Rectal smooth muscle tissue (tissue), 1 donor: Measurements from ENCODE around the gene APOBEC3H.

Experiments
- H3K27ac ChIP-seq: one replicate; pipeline ENCODE4 v1.7.0; 2013; ENCODE audit warnings: low read depth, low read length, inconsistent platforms
- H3K27me3 ChIP-seq: one replicate; pipeline ENCODE4 v1.7.0; 2013; ENCODE audit warnings: low read length; ENCODE audit not compliant: control insufficient read depth, insufficient read depth
- H3K36me3 ChIP-seq: one replicate; pipeline ENCODE4 v1.7.0; 2013; ENCODE audit warnings: low read length; ENCODE audit not compliant: control insufficient read depth, insufficient read depth
- H3K4me1 ChIP-seq: one replicate; pipeline ENCODE4 v1.7.0; 2013; ENCODE audit warnings: low read length; ENCODE audit not compliant: control insufficient read depth, insufficient read depth
- H3K4me3 ChIP-seq: one replicate; pipeline ENCODE4 v1.7.0; 2013; ENCODE audit warnings: low read length
- H3K9ac ChIP-seq: one replicate; pipeline ENCODE4 v1.7.0; 2013; ENCODE audit warnings: low read length

APOBEC3H gene

GRCh38 chr22:39123751-39124581 is 26.9 kb downstream of the APOBEC3H start:
- Histone ChIP-seq H3K27ac (no peak overlapping the region), H3K36me3 (no peaks in the 10 kb centered on the region), H3K4me3 (no peak overlapping the region), H3K4me1 (no peaks in the 10 kb centered on the region), H3K27me3 (no peaks in the 10 kb centered on the region), H3K9ac (no peak overlapping the region)

DNA sequence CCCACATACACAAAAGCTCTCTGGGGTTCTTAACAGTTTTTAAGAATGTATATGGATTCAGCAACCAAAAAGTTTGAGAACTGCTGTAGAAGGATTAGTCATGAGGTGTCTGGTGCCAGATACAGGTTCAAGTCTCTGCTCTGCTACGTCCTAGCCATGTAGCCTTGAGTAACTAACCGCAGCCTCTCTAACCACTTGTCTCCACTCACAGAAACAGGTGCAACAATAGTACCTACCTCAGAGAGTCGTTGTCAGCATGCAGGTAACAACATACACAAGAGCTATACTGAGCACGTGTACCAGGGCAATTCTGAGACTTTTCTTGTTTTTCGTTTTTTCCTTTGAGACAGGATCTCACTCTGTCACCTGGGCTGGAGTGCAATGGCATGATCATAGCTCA is 28.6 kb downstream of the APOBEC3H start:
- Histone ChIP-seq H3K4me3 (no peak overlapping the region), H3K36me3 (peaks cover 5% of the 10 kb centered on the region), H3K4me1 (peaks cover 2% of the 10 kb centered on the region), H3K27me3 (no peaks in the 10 kb centered on the region), H3K27ac (no peak overlapping the region), H3K9ac (no peak overlapping the region)

DNA sequence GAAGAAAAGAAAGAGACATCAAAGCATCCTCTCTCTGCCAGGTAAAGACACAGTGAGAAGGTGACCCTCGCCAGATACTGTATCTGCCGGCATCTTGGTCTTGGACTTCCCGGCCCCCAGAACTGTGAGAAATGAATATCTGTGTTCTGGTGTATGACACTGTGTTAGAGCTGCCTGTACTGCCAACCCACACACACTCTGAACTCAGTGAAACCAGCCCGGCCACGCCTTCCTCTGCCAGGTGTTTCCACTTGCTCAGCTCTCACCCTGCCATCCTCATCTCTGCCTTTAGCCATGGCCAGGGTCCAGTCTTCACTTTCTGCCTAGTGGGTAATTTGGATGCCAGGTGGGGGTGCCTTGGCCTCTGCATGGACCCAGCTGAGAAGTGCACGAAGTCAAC is 31.5 kb downstream of the APOBEC3H start:
- H3K4me1 ChIP-seq = peaks cover 9% of the 10 kb centered on the region
- no peak overlapping the region for H3K27ac ChIP-seq

GRCh38 chr22:39129081-39129480 is 32.0 kb downstream of the APOBEC3H start:
- Histone ChIP-seq H3K9ac (no peak overlapping the region), H3K27ac (no peak overlapping the region), H3K27me3 (no peaks in the 10 kb centered on the region)

More for the DNA sequence above, 31.5 kb downstream of the APOBEC3H start:
- Histone ChIP-seq H3K9ac (no peak overlapping the region), H3K4me3 (no peak overlapping the region), H3K36me3 (peaks cover 12% of the 10 kb centered on the region), H3K27me3 (no peaks in the 10 kb centered on the region)

DNA sequence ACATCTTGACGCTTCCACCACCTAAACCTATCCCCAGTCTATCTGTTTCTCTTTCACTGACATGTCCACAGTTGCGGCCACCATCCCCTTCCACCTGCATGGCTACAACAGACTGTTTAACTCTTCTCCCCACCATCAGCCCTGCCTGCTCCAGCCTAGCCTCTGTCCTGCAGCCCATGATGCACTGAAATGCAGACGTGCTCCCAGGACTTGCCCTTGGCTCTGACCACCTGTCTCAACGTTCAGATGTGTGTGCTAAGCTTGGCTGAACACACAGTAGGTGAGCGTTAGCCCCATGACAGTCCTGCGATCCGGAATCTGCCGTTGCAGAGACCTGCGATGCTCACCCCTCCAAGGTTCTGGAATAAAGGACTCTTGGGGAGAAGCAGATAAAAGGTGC is 32.7 kb downstream of the APOBEC3H start:
- no peak overlapping the region for H3K9ac ChIP-seq
- H3K4me1 ChIP-seq = peaks cover 9% of the 10 kb centered on the region
- no peak overlapping the region for H3K27ac ChIP-seq
- peaks cover 12% of the 10 kb centered on the region for H3K36me3 ChIP-seq
- H3K4me3 ChIP-seq = no peak overlapping the region
- no peaks in the 10 kb centered on the region for H3K27me3 ChIP-seq

More at GRCh38 chr22:39129081-39129480, 32.0 kb downstream of the APOBEC3H start:
- Histone ChIP-seq H3K4me3 (no peak overlapping the region), H3K36me3 (peaks cover 12% of the 10 kb centered on the region), H3K4me1 (peaks cover 9% of the 10 kb centered on the region)

GRCh38 chr22:39130152-39130704 is 33.2 kb downstream of the APOBEC3H start:
- H3K27ac ChIP-seq = peak overlapping the region; percentile 46
- peaks cover 12% of the 10 kb centered on the region for H3K36me3 ChIP-seq
- H3K27me3 ChIP-seq = no peaks in the 10 kb centered on the region
- peaks cover 14% of the 10 kb centered on the region for H3K4me1 ChIP-seq
- no peak overlapping the region for H3K4me3 ChIP-seq
- H3K9ac ChIP-seq = no peak overlapping the region

DNA sequence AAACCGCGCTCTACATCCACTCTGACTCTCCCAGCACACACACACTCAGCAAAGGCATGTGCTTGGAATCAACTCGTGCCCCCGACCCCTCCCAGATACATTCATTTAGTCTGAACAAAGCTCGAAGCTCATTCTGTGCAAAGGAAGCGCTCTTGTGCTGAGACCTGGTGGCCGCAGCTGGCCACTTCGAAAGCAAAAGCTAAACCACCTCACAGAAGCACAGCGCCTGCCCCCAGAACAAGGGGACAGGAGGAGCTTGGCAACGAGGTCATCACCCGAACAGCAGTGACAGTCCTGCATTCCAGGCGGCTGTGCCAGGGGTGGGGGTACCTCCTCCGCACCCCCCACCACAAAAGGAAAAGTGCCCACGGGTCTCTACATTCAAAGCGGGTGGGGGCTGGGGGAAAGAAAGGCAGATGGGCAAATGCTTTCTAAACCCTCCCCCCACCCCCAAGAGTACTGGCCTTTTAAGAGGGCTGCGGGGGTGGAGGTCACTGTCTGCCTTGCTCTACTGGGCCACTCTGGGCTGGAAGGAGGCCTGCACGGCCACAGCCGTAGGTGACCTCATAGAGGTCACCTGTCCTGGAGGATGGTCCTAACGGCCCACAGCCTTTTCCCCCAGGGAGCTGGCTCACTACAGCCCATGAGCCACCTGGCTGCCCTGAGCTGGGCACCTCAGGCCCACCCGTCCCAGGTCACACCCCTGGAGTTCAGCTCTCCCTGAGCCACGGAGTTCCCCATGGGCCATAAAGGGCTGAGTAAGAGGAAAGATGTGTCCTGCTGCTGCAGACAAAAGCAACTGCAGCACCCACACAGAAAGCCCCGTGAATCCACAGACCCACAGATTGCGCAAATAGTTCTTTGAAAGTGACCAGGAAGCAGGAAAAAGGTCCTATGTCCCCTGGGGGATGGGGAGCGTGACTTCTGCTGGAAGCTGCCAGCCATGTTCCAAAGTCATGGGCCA is 34.1 kb downstream of the APOBEC3H start:
- H3K27ac ChIP-seq = peak overlapping the region; percentile 63

GRCh38 chr22:39132281-39132680 is 35.2 kb downstream of the APOBEC3H start:
- Histone ChIP-seq H3K27ac (no peak overlapping the region), H3K36me3 (peaks cover 12% of the 10 kb centered on the region), H3K4me3 (no peak overlapping the region)

More for the DNA sequence above, 34.1 kb downstream of the APOBEC3H start:
- peaks cover 15% of the 10 kb centered on the region for H3K4me1 ChIP-seq
- H3K27me3 ChIP-seq = no peaks in the 10 kb centered on the region
- H3K36me3 ChIP-seq = peaks cover 12% of the 10 kb centered on the region
- no peak overlapping the region for H3K9ac ChIP-seq
- peak overlapping the region; percentile 2 for H3K4me3 ChIP-seq

GRCh38 chr22:39132871-39133524 is 36.0 kb downstream of the APOBEC3H start:
- Histone ChIP-seq H3K36me3 (peaks cover 12% of the 10 kb centered on the region), H3K27me3 (no peaks in the 10 kb centered on the region), H3K4me3 (no peak overlapping the region), H3K27ac (no peak overlapping the region), H3K4me1 (peaks cover 15% of the 10 kb centered on the region), H3K9ac (no peak overlapping the region)

More at GRCh38 chr22:39132281-39132680, 35.2 kb downstream of the APOBEC3H start:
- no peak overlapping the region for H3K9ac ChIP-seq
- peaks cover 15% of the 10 kb centered on the region for H3K4me1 ChIP-seq
- H3K27me3 ChIP-seq = no peaks in the 10 kb centered on the region

GRCh38 chr22:39133871-39134270 is 36.8 kb downstream of the APOBEC3H start:
- H3K36me3 ChIP-seq = peaks cover 12% of the 10 kb centered on the region

DNA sequence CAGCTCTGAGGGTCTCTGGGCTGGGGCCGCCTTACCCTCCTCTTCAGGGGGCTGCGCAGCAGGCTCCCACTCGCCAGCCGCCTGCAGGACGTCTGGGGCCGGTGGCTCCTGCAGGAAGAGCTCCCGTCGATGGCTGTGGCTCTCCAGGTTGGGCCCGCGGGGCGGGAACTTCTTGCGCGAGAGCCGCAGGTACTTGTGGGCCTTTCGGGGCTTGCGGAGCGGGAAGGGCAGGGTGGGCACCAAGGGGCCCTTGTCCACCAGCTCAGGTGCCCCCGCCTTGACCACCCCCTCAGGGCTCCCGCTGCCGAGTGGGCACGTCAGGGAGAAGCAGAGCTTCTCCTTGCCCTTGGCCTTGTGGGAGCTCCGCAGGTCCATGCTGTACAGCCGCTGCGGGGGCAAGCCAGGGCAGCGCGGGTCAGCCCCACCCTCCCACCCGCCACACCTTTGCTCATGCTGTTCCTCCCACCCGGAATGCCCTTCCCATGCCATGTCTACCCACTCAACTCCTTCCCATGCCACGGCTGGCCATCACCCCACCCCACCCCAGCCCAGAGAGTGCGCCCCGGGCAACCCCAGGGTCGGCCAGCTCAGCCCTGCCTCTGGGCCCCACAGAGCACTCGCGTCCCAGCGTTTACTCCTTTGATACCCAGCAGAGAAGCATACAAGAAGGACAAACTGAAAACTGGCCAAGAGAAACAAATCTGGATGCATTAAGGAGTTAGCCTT is 37.5 kb downstream of the APOBEC3H start:
- no peak overlapping the region for H3K27ac ChIP-seq
- H3K9ac ChIP-seq = no peak overlapping the region
- peaks cover 12% of the 10 kb centered on the region for H3K36me3 ChIP-seq
- no peak overlapping the region for H3K4me3 ChIP-seq
- H3K4me1 ChIP-seq = peaks cover 15% of the 10 kb centered on the region
- H3K27me3 ChIP-seq = no peaks in the 10 kb centered on the region

More at GRCh38 chr22:39133871-39134270, 36.8 kb downstream of the APOBEC3H start:
- no peak overlapping the region for H3K9ac ChIP-seq
- H3K4me3 ChIP-seq = no peak overlapping the region
- no peak overlapping the region for H3K27ac ChIP-seq
- H3K27me3 ChIP-seq = no peaks in the 10 kb centered on the region
- peaks cover 15% of the 10 kb centered on the region for H3K4me1 ChIP-seq
